ENCODE results near the gene TCF3.
"Not testable (repeated sequence)": the region's sequence is repeated elsewhere in the genome, so short reads cannot be mapped to it uniquely, and the experiment has no call there.

The TCF3 gene

DNA sequence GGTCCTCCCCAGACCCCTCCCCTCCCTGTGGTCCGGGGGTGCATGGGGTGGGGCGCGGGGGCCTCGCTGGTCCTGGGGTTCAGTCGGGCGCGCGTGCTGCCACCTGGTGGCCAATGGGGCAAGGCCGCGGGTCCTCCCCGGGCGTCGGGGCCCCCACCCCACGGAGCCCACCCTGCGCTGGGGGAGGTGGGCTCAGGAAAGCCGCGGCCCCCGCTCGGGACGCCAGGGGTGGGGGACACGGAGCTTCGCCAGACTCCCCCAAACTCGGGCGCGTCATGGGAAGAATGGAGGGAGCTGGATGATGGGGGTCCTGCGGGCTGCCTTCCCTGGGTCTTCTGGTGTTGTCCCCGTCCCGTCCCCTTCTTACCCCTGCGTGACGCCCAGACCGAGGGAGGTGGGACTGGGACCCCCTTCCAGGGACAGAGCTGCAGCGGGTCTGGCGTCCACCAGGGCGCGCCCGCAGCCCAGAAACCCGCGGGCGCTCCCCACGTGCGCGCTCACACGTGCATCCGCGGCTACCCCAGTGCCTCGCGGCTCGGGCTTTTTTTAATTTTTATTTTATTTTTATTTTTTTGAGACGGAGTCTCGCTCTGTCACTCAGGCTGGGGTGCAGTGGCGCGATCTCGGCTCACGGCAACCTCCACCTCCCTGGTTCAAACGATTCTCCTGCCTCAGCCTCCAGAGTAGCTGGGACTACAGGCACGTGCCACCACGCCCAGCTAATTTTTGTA is 19.8 kb upstream of the TCF3 start:
- H3K4me3 ChIP-seq (replicated peaks; ENCODE audit: low read depth, low read length), result peak overlapping the region; percentile 25
- peak; percentile 48 for DNase-seq (ENCODE audit: low read depth)
- TF ChIP-seq, protein P1, sequence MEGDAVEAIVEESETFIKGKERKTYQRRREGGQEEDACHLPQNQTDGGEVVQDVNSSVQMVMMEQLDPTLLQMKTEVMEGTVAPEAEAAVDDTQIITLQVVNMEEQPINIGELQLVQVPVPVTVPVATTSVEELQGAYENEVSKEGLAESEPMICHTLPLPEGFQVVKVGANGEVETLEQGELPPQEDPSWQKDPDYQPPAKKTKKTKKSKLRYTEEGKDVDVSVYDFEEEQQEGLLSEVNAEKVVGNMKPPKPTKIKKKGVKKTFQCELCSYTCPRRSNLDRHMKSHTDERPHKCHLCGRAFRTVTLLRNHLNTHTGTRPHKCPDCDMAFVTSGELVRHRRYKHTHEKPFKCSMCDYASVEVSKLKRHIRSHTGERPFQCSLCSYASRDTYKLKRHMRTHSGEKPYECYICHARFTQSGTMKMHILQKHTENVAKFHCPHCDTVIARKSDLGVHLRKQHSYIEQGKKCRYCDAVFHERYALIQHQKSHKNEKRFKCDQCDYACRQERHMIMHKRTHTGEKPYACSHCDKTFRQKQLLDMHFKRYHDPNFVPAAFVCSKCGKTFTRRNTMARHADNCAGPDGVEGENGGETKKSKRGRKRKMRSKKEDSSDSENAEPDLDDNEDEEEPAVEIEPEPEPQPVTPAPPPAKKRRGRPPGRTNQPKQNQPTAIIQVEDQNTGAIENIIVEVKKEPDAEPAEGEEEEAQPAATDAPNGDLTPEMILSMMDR (IDR thresholded peaks at IDR 0.05; ENCODE audit: low read length, missing control alignments), result peak; percentile 63

DNA sequence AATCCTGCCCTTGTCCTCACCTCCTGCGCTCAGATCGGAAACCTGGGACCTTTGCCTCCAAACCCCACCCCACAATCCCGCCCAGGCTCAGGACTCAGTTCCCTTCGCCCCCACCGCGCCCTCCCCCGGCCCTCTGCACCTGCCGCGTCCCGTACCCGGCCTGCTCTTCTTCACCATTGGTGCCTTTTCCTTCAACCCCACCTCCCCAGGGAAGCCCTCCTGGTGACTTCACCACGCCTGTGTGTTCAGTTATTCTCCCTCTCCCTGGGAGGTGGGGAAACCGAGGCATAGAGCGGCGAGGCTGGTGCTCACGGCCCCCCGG is 19.3 kb upstream of the TCF3 start:
- TF ChIP-seq, protein P1 (IDR thresholded peaks at IDR 0.05; ENCODE audit: low read length, missing control alignments), result no peak
- no peak for DNase-seq (ENCODE audit: low read depth)
- no peak overlapping the region for H3K4me3 ChIP-seq (replicated peaks; ENCODE audit: low read depth, low read length)

DNA sequence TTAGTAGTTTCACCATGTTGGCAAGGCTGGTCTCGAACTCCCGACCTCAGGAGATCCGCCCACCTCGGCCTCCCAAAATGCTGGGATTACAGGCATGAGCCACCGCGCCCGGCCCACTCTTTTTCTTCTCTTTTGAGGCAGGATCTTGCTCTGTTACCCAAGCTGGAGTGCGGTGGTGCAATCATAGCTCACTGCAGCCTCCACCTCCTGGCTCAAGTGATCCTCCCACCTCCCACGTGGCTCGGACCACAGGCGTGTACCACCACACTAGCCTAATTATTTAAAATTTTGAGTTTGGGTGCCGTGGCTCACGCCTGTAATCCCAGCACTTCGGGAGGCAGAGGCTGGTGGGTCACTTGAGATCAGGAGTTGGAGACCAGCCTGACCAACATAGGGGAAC is 18.3 kb upstream of the TCF3 start:
- H3K4me3 ChIP-seq (replicated peaks; ENCODE audit: low read depth, low read length); DNase-seq (ENCODE audit: low read depth): not testable (repeated sequence)

DNA sequence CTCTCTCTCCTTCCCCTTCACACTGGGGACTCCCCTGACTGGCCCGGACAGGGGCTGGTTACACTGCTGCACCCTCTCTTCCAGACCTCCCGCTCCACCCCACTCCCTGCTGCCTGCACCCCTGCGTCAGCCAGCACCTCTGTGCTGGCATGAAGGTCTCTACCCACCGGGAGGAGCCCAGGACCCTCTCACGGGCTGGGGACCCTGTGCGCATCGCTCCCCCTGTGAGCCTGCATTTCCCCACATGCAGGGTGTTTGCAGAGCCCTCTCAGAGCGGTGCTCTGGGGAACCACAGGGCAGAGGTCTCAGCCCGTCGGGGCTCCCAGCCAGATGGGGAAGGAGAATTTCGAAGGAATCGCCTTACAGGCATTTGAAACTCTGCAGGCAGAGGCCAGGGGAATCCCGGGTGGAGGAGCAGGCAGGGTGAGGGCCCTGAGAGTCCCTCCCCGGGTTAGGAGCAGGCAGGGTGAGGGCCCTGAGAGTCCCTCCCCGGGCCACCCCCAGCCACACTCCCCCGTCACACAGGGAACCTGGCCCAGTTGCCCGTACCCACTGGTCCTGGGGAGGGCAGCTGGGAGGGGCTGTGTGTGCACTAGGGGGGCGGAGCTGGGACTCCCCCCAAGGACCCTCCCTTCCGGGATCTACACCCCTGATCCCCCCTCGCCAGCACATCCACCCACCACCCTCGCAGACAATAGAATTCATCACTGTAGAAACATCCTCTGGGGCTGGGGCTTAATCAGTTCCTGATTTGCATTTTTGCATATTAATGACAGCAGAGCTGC is 16.3 kb upstream of the TCF3 start:
- DNase-seq (ENCODE audit: low read depth), result no peak
- TF ChIP-seq, protein P1 (IDR thresholded peaks at IDR 0.05; ENCODE audit: low read length, missing control alignments), result no peak
- no peak overlapping the region for H3K4me3 ChIP-seq (replicated peaks; ENCODE audit: low read depth, low read length)

DNA sequence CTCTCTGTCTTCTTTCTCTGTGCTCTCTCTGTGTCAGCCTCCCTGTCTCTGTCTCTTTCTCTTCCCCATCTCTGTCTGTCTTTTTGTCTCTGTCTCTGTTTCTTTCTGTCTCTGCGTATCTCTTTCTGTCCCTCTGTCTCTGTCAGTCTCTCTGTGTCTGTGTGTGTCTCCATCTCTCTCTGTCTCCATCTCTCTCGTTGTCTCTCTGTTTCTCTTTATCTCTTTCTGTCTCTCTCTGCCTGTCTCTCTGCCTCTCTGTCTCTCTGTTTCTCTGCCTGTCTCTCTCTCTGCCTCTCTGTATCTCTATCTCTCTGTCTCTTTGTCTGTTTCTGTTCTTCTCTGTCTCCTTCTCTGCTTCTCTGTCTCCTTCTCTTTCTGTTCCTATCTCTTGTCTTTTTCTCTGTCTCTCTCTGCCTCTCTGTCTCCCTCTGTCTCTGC is 15.7 kb upstream of the TCF3 start:
- TF ChIP-seq, protein P1 (IDR thresholded peaks at IDR 0.05; ENCODE audit: low read length, missing control alignments), result no peak
- no peak for DNase-seq (ENCODE audit: low read depth)
- no peak overlapping the region for H3K4me3 ChIP-seq (replicated peaks; ENCODE audit: low read depth, low read length)

DNA sequence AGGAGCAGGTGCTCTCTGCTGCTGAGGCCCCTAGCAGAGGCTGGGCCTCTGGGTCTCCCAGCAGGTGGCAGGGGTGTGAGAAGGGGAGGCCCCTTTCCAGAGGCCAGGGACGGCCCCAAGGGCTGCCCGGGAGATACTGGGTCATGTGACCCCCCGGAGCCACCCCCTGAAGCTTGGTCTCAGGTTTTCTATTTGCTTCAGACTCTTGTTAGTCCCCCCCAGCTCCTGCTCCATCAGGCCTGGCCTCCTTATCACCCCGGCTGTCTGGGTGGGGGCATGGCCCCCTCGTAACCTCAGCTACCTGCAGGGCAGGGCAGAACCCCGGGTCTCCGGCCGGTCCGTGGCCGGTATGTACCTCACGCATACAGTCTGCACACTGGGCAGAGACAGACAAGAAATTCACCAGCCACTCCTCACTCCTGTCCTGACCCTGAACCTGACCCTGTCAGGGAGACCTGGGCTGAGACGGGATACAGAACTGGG is 13.2 kb upstream of the TCF3 start:
- DNase-seq (ENCODE audit: low read depth), result no peak
- TF ChIP-seq, protein P1 (IDR thresholded peaks at IDR 0.05; ENCODE audit: low read length, missing control alignments), result no peak
- no peak overlapping the region for H3K4me3 ChIP-seq (replicated peaks; ENCODE audit: low read depth, low read length)

- no peak for DNase-seq (ENCODE audit: low read depth)
- no peak overlapping the region for H3K4me3 ChIP-seq (replicated peaks; ENCODE audit: low read depth, low read length)
- TF ChIP-seq, protein P1 (IDR thresholded peaks at IDR 0.05; ENCODE audit: low read length, missing control alignments), result no peak
Measured at GRCh38 chr19:1663852-1664251, 11.4 kb upstream of the TCF3 start.

- not testable (repeated sequence) for H3K4me3 ChIP-seq (replicated peaks; ENCODE audit: low read depth, low read length); DNase-seq (ENCODE audit: low read depth)
Measured at GRCh38 chr19:1663227-1663626, 10.8 kb upstream of the TCF3 start.

Measured in fibroblast of pulmonary artery (primary cell).